IPS-20b (cell line): ENCODE data around the gene WIZ.

Source experiments
- H3K27ac ChIP-seq: one replicate; pipeline ENCODE4 v1.5.1; 2013; ENCODE audit warnings: low read length
- H3K27me3 ChIP-seq: 2 replicates; pipeline ENCODE4 v1.6.1; 2013; ENCODE audit warnings: mild to moderate bottlenecking, low read length, inconsistent platforms; ENCODE audit not compliant: insufficient read depth
- H3K36me3 ChIP-seq: 2 replicates; pipeline ENCODE4 v1.6.1; 2013; ENCODE audit warnings: low read depth, mild to moderate bottlenecking, inconsistent platforms, low read length, moderate library complexity; ENCODE audit not compliant: insufficient read depth
- H3K4me1 ChIP-seq: 2 replicates; pipeline ENCODE4 v1.6.1; 2013; ENCODE audit warnings: mild to moderate bottlenecking, control low read depth, inconsistent platforms, low read length, moderate library complexity; ENCODE audit not compliant: insufficient read depth
- H3K4me3 ChIP-seq: 2 replicates; pipeline ENCODE4 v1.5.1; 2013; ENCODE audit warnings: mild to moderate bottlenecking, low read length, inconsistent platforms
- H3K9ac ChIP-seq: 2 replicates; pipeline ENCODE4 v1.6.1; 2013; ENCODE audit warnings: low read depth, mild to moderate bottlenecking, inconsistent platforms, low read length, moderate library complexity
- H3K9me3 ChIP-seq: 2 replicates; pipeline ENCODE4 v1.6.1; 2013; ENCODE audit warnings: mild to moderate bottlenecking, low read depth, low read length, inconsistent platforms; ENCODE audit not compliant: insufficient read depth

The WIZ gene

DNA sequence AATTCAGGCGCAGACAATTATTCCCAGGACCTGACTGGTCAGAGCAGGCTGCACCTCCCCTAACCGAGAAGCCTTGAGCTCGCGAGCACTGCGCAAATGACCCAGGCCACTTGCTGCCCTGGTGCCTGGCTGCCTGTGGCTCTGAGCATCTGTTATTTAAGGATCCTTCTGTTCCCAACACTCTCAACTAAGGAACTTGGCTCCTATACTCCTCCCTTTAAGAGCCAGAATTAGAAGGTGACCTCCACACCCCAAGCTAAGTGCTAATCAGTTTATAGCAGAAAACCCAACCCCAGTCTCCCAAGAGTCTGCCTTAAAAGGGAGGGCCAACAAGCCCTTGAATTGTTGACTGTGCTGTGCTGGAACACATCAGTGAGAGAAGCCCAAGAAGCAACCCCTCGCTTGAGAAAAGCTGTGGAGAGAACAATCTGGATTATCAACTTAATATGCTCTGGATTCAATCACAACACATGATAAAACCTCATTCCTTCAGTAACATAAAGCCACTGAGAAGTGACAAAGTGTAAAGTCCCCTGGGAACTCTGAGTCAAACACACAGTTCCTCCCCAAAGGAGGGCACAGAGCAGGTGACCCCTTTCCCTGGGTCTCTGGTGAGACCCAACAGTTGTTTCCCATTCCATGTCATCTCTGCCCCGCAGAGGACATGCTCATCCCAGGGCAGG, 45.5 kb downstream of the WIZ start:
- Histone ChIP-seq H3K36me3 (peaks cover 78% of the 10 kb centered on the region), H3K9ac (no peak overlapping the region), H3K4me3 (no peak overlapping the region), H3K9me3 (no peaks in the 10 kb centered on the region), H3K27ac (no peak overlapping the region), H3K27me3 (no peaks in the 10 kb centered on the region), H3K4me1 (no peaks in the 10 kb centered on the region)

DNA sequence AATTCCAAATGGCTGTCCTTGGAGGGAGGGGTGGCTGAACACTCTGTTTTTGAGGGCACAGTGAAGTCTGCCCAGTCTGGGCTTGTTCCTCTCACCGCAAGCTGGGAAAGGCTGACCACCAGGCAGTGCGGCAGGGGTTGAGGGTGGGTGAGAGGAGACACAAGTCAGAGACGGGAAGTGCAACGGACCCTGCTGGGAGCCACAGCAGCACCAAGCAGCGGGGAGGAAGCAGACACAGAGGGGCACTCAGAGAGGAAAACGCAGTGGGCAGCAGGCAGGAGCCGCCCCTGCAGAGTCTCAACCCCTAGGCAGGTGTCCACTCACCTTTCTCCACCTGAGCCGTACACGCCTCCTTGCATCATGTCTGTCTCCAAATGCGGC, 46.6 kb downstream of the WIZ start:
- Histone ChIP-seq H3K9ac (no peak overlapping the region), H3K4me1 (no peaks in the 10 kb centered on the region), H3K4me3 (no peak overlapping the region), H3K36me3 (peaks cover 85% of the 10 kb centered on the region), H3K27ac (no peak overlapping the region), H3K9me3 (no peaks in the 10 kb centered on the region), H3K27me3 (no peaks in the 10 kb centered on the region)

- H3K4me3 ChIP-seq: no peak overlapping the region
- no peaks in the 10 kb centered on the region for H3K27me3 ChIP-seq
- H3K27ac ChIP-seq: no peak overlapping the region
- no peak overlapping the region for H3K9ac ChIP-seq
- H3K4me1 ChIP-seq: no peaks in the 10 kb centered on the region
- peaks cover 85% of the 10 kb centered on the region for H3K36me3 ChIP-seq
- no peaks in the 10 kb centered on the region for H3K9me3 ChIP-seq
Measured at GRCh38 chr19:15402411-15403150, 47.2 kb downstream of the WIZ start.

DNA sequence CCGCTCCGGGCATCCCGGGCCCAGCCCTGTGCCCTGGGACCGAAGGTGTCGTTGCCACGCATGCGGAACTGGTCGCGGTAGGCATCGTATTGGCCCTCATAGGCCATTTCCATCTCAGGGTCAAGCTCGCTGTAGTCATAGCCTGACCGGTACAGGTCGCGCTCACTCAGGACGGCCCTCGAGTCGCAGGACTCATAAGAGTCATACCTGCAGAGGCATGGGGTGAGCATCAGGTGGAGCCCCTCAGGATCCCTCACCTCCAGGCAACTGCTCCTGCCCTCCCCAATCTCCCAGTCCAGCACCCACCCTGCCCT, 48.4 kb downstream of the WIZ start:
- Histone ChIP-seq H3K4me1 (no peaks in the 10 kb centered on the region), H3K27me3 (no peaks in the 10 kb centered on the region), H3K9me3 (no peaks in the 10 kb centered on the region), H3K36me3 (peaks cover 86% of the 10 kb centered on the region), H3K27ac (no peak overlapping the region), H3K9ac (no peak overlapping the region), H3K4me3 (no peak overlapping the region)

DNA sequence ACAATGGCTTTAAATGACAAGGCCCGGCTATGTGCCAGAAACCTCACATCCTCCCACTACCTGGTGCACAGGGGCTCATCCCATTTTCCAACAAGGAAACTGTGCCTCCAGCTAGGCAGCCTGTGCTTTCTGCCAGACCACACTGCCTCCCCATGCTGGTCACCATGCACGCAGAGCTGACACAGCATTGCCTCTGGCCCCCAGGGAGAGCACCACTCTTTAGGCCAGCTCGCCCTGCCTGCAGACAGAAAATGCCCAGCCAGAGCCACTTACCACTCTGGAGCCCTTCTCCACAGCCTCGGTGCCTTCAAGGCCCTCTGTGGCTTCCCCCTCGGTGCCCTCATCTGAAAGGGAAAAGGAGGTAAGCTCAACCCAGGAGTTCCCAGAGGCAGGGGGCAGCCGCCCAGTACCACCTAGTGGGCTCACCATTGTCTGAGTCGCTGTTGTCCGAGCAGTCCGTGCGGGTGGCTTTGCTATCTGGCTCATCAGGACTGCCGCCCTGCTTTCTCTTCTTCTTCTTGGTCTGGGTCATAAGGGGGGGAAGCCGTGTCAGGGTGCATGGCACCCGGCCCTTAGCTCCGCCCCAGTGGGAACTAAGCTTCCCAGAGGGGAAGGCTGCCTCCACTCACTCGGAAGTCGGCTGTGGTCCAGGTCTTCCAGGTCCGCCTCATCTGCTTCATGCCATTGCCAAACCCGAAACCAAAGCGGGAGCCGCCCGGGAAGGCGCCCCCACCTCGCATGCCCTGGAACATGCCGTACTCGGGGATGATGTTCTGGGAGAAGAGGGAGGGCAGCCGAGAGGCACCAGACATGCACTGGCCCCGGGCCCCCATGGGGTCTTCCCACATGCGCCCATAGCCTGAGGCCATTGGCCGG, 49.0 kb downstream of the WIZ start:
- no peak overlapping the region for H3K9ac ChIP-seq
- H3K36me3 ChIP-seq: peaks cover 91% of the 10 kb centered on the region
- H3K4me3 ChIP-seq: no peak overlapping the region
- H3K27ac ChIP-seq: no peak overlapping the region
- no peaks in the 10 kb centered on the region for H3K9me3 ChIP-seq
- no peaks in the 10 kb centered on the region for H3K4me1 ChIP-seq
- no peaks in the 10 kb centered on the region for H3K27me3 ChIP-seq

GRCh38 chr19:15399635-15400034, 50.1 kb downstream of the WIZ start:
- Histone ChIP-seq H3K27me3 (no peaks in the 10 kb centered on the region), H3K9me3 (no peaks in the 10 kb centered on the region), H3K36me3 (peaks cover 97% of the 10 kb centered on the region), H3K4me3 (no peak overlapping the region), H3K4me1 (no peaks in the 10 kb centered on the region), H3K27ac (no peak overlapping the region), H3K9ac (no peak overlapping the region)

GRCh38 chr19:15399234-15399515, 50.6 kb downstream of the WIZ start:
- H3K4me1 ChIP-seq: no peaks in the 10 kb centered on the region
- no peak overlapping the region for H3K4me3 ChIP-seq
- no peaks in the 10 kb centered on the region for H3K27me3 ChIP-seq
- no peaks in the 10 kb centered on the region for H3K9me3 ChIP-seq
- peaks cover 97% of the 10 kb centered on the region for H3K36me3 ChIP-seq
- no peak overlapping the region for H3K27ac ChIP-seq
- H3K9ac ChIP-seq: no peak overlapping the region

DNA sequence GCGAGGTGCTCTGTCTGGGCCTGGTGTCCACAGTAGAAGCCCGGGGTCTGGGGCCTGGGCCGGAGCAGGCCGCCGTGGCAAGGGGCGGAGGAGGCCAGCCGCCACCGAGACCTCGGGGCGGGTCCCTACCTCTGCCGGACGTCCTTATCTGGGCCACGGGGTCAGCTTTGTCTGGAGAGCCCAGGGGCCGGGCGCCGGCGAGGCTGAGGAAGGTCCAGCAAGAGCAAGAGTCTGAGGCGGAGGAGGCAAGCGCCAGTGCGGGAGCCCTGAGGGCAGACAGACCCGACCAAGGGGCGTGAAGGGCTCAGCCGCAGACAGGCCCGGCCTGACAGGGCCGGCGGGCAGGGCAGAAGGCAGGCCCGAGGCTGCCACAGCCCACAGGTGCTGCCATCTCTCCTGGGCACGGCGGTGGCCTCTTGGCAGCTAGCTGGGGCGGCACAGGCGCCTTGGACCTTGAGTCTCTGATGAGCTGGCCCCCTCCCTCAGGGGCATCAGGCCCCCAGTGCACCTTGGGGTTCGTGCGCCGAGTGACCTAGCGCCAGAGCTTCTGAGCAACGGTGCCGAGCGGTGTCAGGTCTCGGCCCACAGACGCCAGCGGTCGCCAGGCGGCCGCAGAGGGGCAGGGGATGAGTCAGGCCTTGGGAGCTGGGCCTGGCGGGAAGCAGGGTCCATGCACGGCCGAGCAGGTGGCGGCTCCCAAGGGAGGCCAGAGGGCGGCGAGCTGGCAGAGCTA, 51.1 kb downstream of the WIZ start:
- no peak overlapping the region for H3K4me3 ChIP-seq
- H3K36me3 ChIP-seq: peaks cover 97% of the 10 kb centered on the region
- H3K4me1 ChIP-seq: no peaks in the 10 kb centered on the region
- H3K9ac ChIP-seq: no peak overlapping the region
- H3K9me3 ChIP-seq: no peaks in the 10 kb centered on the region
- H3K27me3 ChIP-seq: no peaks in the 10 kb centered on the region
- H3K27ac ChIP-seq: no peak overlapping the region

GRCh38 chr19:15397782-15398181, 52.0 kb downstream of the WIZ start:
- H3K9ac ChIP-seq: no peak overlapping the region
- no peak overlapping the region for H3K27ac ChIP-seq
- H3K4me1 ChIP-seq: no peaks in the 10 kb centered on the region
- H3K36me3 ChIP-seq: peaks cover 97% of the 10 kb centered on the region
- H3K27me3 ChIP-seq: no peaks in the 10 kb centered on the region
- no peaks in the 10 kb centered on the region for H3K9me3 ChIP-seq
- H3K4me3 ChIP-seq: no peak overlapping the region

DNA sequence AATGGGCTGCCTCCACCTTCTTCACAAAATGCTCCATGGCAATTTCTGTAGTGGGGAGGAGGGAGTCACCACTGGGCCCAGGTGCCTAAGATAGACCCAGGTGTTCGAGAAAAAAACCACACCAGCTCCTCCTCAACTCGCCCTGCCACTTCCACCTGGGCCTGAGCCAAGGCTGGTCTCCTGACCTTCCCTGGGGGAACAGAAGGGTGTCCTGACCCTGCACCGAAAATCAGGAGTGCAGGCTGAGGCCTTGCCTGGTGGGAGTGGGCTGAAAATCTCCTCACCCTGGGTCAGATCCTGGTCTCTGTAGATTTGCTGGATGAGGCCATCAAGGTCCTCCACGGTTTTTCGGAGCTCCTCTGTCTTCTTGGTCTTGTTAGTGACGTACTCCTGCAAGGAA, 52.5 kb downstream of the WIZ start:
- Histone ChIP-seq H3K9ac (no peak overlapping the region), H3K4me3 (no peak overlapping the region), H3K27ac (no peak overlapping the region), H3K9me3 (no peaks in the 10 kb centered on the region), H3K4me1 (no peaks in the 10 kb centered on the region), H3K36me3 (peaks cover 94% of the 10 kb centered on the region), H3K27me3 (no peaks in the 10 kb centered on the region)

DNA sequence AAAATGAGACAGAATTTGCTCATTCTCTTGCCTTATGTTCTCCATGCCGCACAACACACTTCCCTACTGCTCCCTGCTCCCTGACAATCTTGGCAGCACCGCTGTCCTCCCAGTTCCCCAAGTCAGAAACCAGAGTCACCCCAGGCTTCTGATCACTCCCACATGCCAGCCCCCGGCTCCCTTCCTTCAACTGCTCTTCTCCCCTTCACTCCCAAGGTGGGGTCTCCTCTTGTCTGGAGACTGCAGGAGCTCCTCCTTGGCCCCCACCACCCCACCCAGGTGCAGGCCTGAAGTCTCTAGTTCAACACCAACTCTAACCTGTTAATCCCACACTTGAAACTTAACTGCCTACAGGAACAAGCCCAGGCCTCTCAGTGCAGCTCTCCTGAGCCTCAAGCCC, 53.3 kb downstream of the WIZ start:
- no peaks in the 10 kb centered on the region for H3K4me1 ChIP-seq
- no peak overlapping the region for H3K9ac ChIP-seq
- H3K27ac ChIP-seq: no peak overlapping the region
- peaks cover 93% of the 10 kb centered on the region for H3K36me3 ChIP-seq
- H3K9me3 ChIP-seq: no peaks in the 10 kb centered on the region
- H3K27me3 ChIP-seq: no peaks in the 10 kb centered on the region
- H3K4me3 ChIP-seq: no peak overlapping the region
